A549 (cell line): ENCODE results near the gene GSTK1. TPM values are rescaled to one million over a fixed set of nuclear protein-coding genes. Genes with fewer than 3 reads are reported as not detected.

Experiments
- ATAC-seq, 2 experiments: fragments of 200-7000 bp in 1 of 2; fragments of >200 bp in 1 of 2; cut with Nextera tagmentation in 1 of 2; cut with Tn5 transposase in 1 of 2; 3 replicates each; pipeline versions ENCODE4 v1.8.0 to v1.9.1; 2018 to 2020; ENCODE audit warnings: mild to moderate bottlenecking in 1 of 2, moderate library complexity in 1 of 2
- CTCF ChIA-PET: fragments of 300-600 bp; sonication (Branson Sonifier 250); formaldehyde crosslinking; extraction: SDS; loops from one replicate; lab custom pipeline; 2021; ENCODE audit warnings: antibody characterized with exemption, inconsistent platforms; lab: Yijun Ruan, JAX
- POLR2A ChIA-PET: fragments of 350-600 bp; formaldehyde crosslinking; extraction: SDS; loops from one replicate; lab custom pipeline; 2021; ENCODE audit warnings: antibody characterized with exemption, inconsistent platforms; lab: Yijun Ruan, JAX
- DNase-seq, 2 experiments: peaks; one replicate each; pipeline versions ENCODE4 v3.0.0 to v3.0.0-alpha.2; 2011 to 2016; ENCODE audit warnings: low read depth in 1 of 2, low spot score in 1 of 2
- FAIRE-seq: peaks from 2 replicates; lab custom pipeline; 2011; peaks lifted over from hg19 to GRCh38; lab: Jason Lieb, UNC
- H3K27ac ChIP-seq, 2 experiments: fragments of >200 bp; sonication (Bioruptor Twin); formaldehyde crosslinking; 3 replicates each; pipeline ENCODE4 v1.5.1; 2016 to 2017
- H3K4me1 ChIP-seq: fragments of >200 bp; sonication (Bioruptor Twin); formaldehyde crosslinking; 3 replicates; pipeline ENCODE4 v1.6.1; 2016
- H3K4me2 ChIP-seq: fragments of >200 bp; sonication (Bioruptor Twin); formaldehyde crosslinking; 3 replicates; pipeline ENCODE4 v1.6.1; 2016
- H3K4me3 ChIP-seq: fragments of >200 bp; sonication (Bioruptor Twin); formaldehyde crosslinking; 3 replicates; pipeline ENCODE4 v1.5.1; 2016
- H3K9me3 ChIP-seq: fragments of >200 bp; sonication (Bioruptor Twin); formaldehyde crosslinking; 3 replicates; pipeline ENCODE4 v1.6.1; 2016
- CBX2 ChIP-seq: fragments of 200-600 bp; sonication (generic); IDR thresholded peaks from 2 replicates; pipeline ENCODE4 v1.6.1; 2016; ENCODE audit warnings: low read depth, mild to moderate bottlenecking, borderline replicate concordance
- CEBPB ChIP-seq, 2 experiments: fragments of >200 bp in 1 of 2; sonication (Bioruptor Twin) in 1 of 2; formaldehyde crosslinking in 1 of 2; IDR thresholded peaks; 2 replicates each; pipeline ENCODE4 v1.6.1; 2012 to 2016
- ELK1 ChIP-seq: fragments of 150-350 bp; IDR thresholded peaks from 2 replicates; pipeline ENCODE4 v1.6.1; 2014; ENCODE audit warnings: low read depth, mild to moderate bottlenecking, low read length
- EP300 ChIP-seq, 2 experiments: fragments of >200 bp; sonication (Bioruptor Twin); formaldehyde crosslinking; IDR thresholded peaks; 2 replicates in 1 of 2; 3 replicates in 1 of 2; pipeline ENCODE4 v1.6.1; 2016 to 2017
- ESRRA ChIP-seq: fragments of 150-350 bp; IDR thresholded peaks from 2 replicates; pipeline ENCODE4 v1.6.1; 2014; ENCODE audit warnings: mild to moderate bottlenecking, low read length, borderline replicate concordance
- FOSL2 ChIP-seq, 2 experiments: fragments of 450-650 bp in 1 of 2; fragments of >200 bp in 1 of 2; sonication (Bioruptor Twin) in 1 of 2; formaldehyde crosslinking; IDR thresholded peaks; 2 replicates each; pipeline versions ENCODE4 v1.5.0 to v1.6.1; 2016 to 2020; ENCODE audit warnings: mild to moderate bottlenecking in 1 of 2, moderate library complexity in 1 of 2
- GATA3 ChIP-seq: IDR thresholded peaks from 2 replicates; pipeline ENCODE4 v1.6.1; 2012; ENCODE audit warnings: borderline replicate concordance
- HDAC2 ChIP-seq: fragments of 200-600 bp; sonication (generic); IDR thresholded peaks from 2 replicates; pipeline ENCODE4 v1.6.1; 2016
- HOXA7 ChIP-seq: fragments of 250-450 bp; sonication (Bioruptor Pico); IDR thresholded peaks from 2 replicates; pipeline ENCODE4 v1.5.0; 2020; ENCODE audit warnings: mild to moderate bottlenecking, moderate library complexity
- HOXB13 ChIP-seq: fragments of 250-450 bp; sonication (Bioruptor Pico); IDR thresholded peaks from 2 replicates; pipeline ENCODE4 v1.5.0; 2020; ENCODE audit warnings: low read depth, mild to moderate bottlenecking, moderate library complexity
- MAX ChIP-seq: IDR thresholded peaks from 2 replicates; pipeline ENCODE4 v1.6.1; 2012
- MAZ ChIP-seq: fragments of 150-350 bp; IDR thresholded peaks from 2 replicates; pipeline ENCODE4 v1.6.1; 2014; ENCODE audit warnings: antibody characterized with exemption, low read depth, low read length, borderline replicate concordance
- MYC ChIP-seq: IDR thresholded peaks from 2 replicates; pipeline ENCODE4 v1.6.1; 2012; ENCODE audit warnings: mild to moderate bottlenecking, inconsistent platforms, low read length, improper control_type of control experiment, borderline replicate concordance
- NFE2L2 ChIP-seq: fragments of 150-350 bp; conservative IDR thresholded peaks from 2 replicates; pipeline ENCODE4 v1.6.1; 2014; ENCODE audit warnings: low read length
- PHF8 ChIP-seq: fragments of 200-600 bp; sonication (generic); IDR thresholded peaks from 2 replicates; pipeline ENCODE4 v1.6.1; 2016; ENCODE audit warnings: low read depth, mild to moderate bottlenecking, antibody characterized with exemption, moderate library complexity, borderline replicate concordance
- POLR2AphosphoS2 ChIP-seq: conservative IDR thresholded peaks from 2 replicates; pipeline ENCODE4 v1.6.1; 2012; ENCODE audit warnings: low read length, improper control_type of control experiment, inconsistent platforms
- RARB ChIP-seq: fragments of 250-450 bp; sonication (Bioruptor Pico); IDR thresholded peaks from 2 replicates; pipeline ENCODE4 v1.8.0; 2021; ENCODE audit warnings: mild to moderate bottlenecking, moderate library complexity
- RCOR1 ChIP-seq: fragments of 150-350 bp; IDR thresholded peaks from 2 replicates; pipeline ENCODE4 v1.6.1; 2014; ENCODE audit warnings: antibody characterized with exemption, low read length, low read depth
- TFCP2L1 ChIP-seq: fragments of 250-450 bp; sonication (Bioruptor Pico); IDR thresholded peaks from 2 replicates; pipeline ENCODE4 v1.5.0; 2021; ENCODE audit warnings: mild to moderate bottlenecking
- TP53 ChIP-seq: fragments of 250-450 bp; sonication (Bioruptor Pico); IDR thresholded peaks from 2 replicates; pipeline ENCODE4 v1.5.0; 2021; ENCODE audit warnings: mild to moderate bottlenecking, moderate library complexity
- ZFP36 ChIP-seq: fragments of 450-650 bp; IDR thresholded peaks from 2 replicates; pipeline ENCODE4 v1.6.1; 2014; ENCODE audit warnings: borderline replicate concordance; ENCODE audit not compliant: partially characterized antibody
- WGBS: methylation state at CpG from one replicate; pipeline ENCODE4 v1.1.6; 2017; ENCODE audit errors: missing lambda C conversion rate; 5-methylcytosine and 5-hydroxymethylcytosine counted together
- polyA plus RNA-seq, 4 experiments: library from polyadenylated mRNA; depleted of rRNA in 3 of 4; stranded (reverse); fragments of >200 nt; fragmentation: RNase III in 1 of 4; extraction: RNeasy Plus Mini Kit Qiagen cat#74134 plus additional on column Dnase treatment in 1 of 4; gene quantifications; 2 replicates in 3 of 4; 3 replicates in 1 of 4; pipeline ENCODE4 v1.2.3, GENCODE V29; 2011 to 2017
- TF ChIP-seq, protein P1 (sequence below): fragments of 250-450 bp; sonication (Bioruptor Pico); IDR thresholded peaks from 2 replicates; pipeline ENCODE4 v1.5.0; 2020; ENCODE audit warnings: low read depth, mild to moderate bottlenecking, moderate library complexity
- TF ChIP-seq, protein P2 (sequence below): IDR thresholded peaks from 2 replicates; pipeline ENCODE4 v1.6.1; 2012; ENCODE audit warnings: low read depth, borderline replicate concordance
- TF ChIP-seq, protein P3 (sequence below): fragments of 250-450 bp; sonication (Bioruptor Pico); IDR thresholded peaks from 2 replicates; pipeline ENCODE4 v1.5.0; 2021; ENCODE audit warnings: mild to moderate bottlenecking, moderate library complexity, borderline replicate concordance

GSTK1 gene
- polyA plus RNA-seq, 2 of the 4 experiments (the other 2 are of a cell fraction): 76.6 to 91.5 TPM

DNA sequence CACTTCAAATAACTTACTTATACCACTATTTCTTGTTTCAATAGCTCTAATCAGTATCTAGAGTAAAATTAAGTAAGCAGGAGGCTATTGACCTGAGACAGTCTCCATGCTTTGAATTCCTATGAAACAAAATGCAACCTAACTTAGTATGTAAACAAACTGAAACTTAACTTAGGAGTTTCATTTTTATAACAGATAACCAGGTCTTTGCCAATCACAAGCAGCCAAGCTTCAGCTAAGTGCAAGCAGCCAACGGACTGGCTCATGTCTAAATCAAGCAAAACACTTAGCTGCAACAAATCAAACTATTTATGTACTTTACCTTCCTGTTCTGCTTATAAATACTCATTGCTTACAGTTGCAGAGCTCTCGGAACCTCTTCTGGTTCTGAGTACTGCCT lies 4.4 kb upstream of the GSTK1 start:
- 44% methylated on average over 2 of the region's 2 CpGs for WGBS
- Histone ChIP-seq H3K27ac (no peak overlapping the region), H3K4me1 (peaks cover 14% of the 10 kb centered on the region; the same call in 2 of the 3 replicates), H3K4me2 (peak overlapping the region; percentile 5; the same call in 1 of the 3 replicates), H3K4me3 (no peak overlapping the region), H3K9me3 (no peaks in the 10 kb centered on the region)
- FAIRE-seq: no peak
- ATAC-seq: no peak
- CTCF ChIA-PET: interaction anchor here (0.7 to 4.6 kb wide), 4 partner anchors 16 to 136 kb away, joined by 3 to 21 read pairs (median 5); no protein-coding TSS in a partner anchor
- POLR2A ChIA-PET: no interaction called here
- DNase-seq: no peak
- TF ChIP-seq HDAC2: no peak
- TF ChIP-seq, protein P1, sequence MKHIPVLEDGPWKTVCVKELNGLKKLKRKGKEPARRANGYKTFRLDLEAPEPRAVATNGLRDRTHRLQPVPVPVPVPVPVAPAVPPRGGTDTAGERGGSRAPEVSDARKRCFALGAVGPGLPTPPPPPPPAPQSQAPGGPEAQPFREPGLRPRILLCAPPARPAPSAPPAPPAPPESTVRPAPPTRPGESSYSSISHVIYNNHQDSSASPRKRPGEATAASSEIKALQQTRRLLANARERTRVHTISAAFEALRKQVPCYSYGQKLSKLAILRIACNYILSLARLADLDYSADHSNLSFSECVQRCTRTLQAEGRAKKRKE: no peak
- TF ChIP-seq, protein P2, sequence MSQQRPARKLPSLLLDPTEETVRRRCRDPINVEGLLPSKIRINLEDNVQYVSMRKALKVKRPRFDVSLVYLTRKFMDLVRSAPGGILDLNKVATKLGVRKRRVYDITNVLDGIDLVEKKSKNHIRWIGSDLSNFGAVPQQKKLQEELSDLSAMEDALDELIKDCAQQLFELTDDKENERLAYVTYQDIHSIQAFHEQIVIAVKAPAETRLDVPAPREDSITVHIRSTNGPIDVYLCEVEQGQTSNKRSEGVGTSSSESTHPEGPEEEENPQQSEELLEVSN: no peak
- TF ChIP-seq GATA3: no peak
- TF ChIP-seq FOSL2 (IDR thresholded peaks at IDR 0.05): no peak
- no peak for TF ChIP-seq FOSL2 (CRISPR knock-in tag; IDR thresholded peaks at IDR 0.05)
- TF ChIP-seq RCOR1: no peak
- TF ChIP-seq TFCP2L1 (CRISPR knock-in tag): no peak
- TF ChIP-seq NFE2L2: no peak
- no peak for TF ChIP-seq PHF8
- TF ChIP-seq MAX: no peak
- no peak for TF ChIP-seq ESRRA
- no peak for TF ChIP-seq RARB
- TF ChIP-seq EP300 (IDR thresholded peaks at IDR 0.05): no peak
- no peak for TF ChIP-seq ZFP36
- no peak for TF ChIP-seq ELK1
- TF ChIP-seq TP53 (CRISPR knock-in tag): no peak
- no peak for TF ChIP-seq CBX2
- TF ChIP-seq MYC: no peak
- no peak for TF ChIP-seq HOXB13 (CRISPR knock-in tag)
- no peak for TF ChIP-seq HOXA7 (CRISPR knock-in tag)

GRCh38 chr7:143259765-143260164 lies 3.5 kb upstream of the GSTK1 start:
- Histone ChIP-seq H3K4me3 (no peak overlapping the region), H3K9me3 (no peaks in the 10 kb centered on the region), H3K27ac (no peak overlapping the region), H3K4me2 (no peak overlapping the region), H3K4me1 (peaks cover 21% of the 10 kb centered on the region)
- no peak for FAIRE-seq
- no peak for ATAC-seq
- CTCF ChIA-PET: interaction anchor here (4.6 kb wide), 1 partner anchor 19 kb away, joined by 21 read pairs; no protein-coding TSS in a partner anchor
- peak in 1 of 2 experiments; percentile 35 for DNase-seq
- TF ChIP-seq FOSL2 (IDR thresholded peaks at IDR 0.05) (no peak), FOSL2 (CRISPR knock-in tag; IDR thresholded peaks at IDR 0.05) (peak; percentile 65), MAZ (no peak), CEBPB (IDR thresholded peaks at IDR 0.05) (no peak), POLR2AphosphoS2 (no peak)
- TF ChIP-seq, protein P3, sequence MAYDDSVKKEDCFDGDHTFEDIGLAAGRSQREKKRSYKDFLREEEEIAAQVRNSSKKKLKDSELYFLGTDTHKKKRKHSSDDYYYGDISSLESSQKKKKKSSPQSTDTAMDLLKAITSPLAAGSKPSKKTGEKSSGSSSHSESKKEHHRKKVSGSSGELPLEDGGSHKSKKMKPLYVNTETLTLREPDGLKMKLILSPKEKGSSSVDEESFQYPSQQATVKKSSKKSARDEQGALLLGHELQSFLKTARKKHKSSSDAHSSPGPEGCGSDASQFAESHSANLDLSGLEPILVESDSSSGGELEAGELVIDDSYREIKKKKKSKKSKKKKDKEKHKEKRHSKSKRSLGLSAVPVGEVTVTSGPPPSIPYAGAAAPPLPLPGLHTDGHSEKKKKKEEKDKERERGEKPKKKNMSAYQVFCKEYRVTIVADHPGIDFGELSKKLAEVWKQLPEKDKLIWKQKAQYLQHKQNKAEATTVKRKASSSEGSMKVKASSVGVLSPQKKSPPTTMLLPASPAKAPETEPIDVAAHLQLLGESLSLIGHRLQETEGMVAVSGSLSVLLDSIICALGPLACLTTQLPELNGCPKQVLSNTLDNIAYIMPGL (CRISPR knock-in tag): no peak
- WGBS: 74% methylated on average over 2 of the region's 2 CpGs
- POLR2A ChIA-PET: interaction anchor here (0.6 kb wide), 1 partner anchor 32 kb away, joined by 4 read pairs; no protein-coding TSS in a partner anchor
